Spleen (tissue), 11 donors: ENCODE data around the gene WWC1. TPM values are rescaled to one million over a fixed set of nuclear protein-coding genes. Genes with fewer than 3 reads are reported as not detected.

ENCODE experiments used
- DNase-seq: peaks from one replicate; pipeline ENCODE4 v3.0.0-alpha.2; 2020
- H3K27ac ChIP-seq, 8 donors: fragments of 200-600 bp; sonication (generic) in 7 of 8; 1 replicate in 4 of 8; 2 replicates in 4 of 8; pipeline versions ENCODE4 v1.5.0 to v1.8.0; 2016 to 2021; ENCODE audit warnings: inconsistent platforms in 4 of 8, mild to moderate bottlenecking in 4 of 8, moderate library complexity in 1 of 8
- H3K27me3 ChIP-seq, 7 donors: fragments of 200-600 bp; sonication (generic) in 6 of 7; replicated peaks in 1 of 7; 1 replicate in 4 of 7; 2 replicates in 3 of 7; pipeline versions ENCODE4 v1.5.0 to v1.8.0; 2016 to 2021; ENCODE audit warnings: inconsistent platforms in 3 of 7, mild to moderate bottlenecking in 1 of 7
- H3K36me3 ChIP-seq, 6 donors: fragments of 200-600 bp; sonication (generic) in 5 of 6; 1 replicate in 4 of 6; 2 replicates in 2 of 6; pipeline versions ENCODE4 v1.5.0 to v1.8.0; 2016 to 2021; ENCODE audit warnings: inconsistent platforms in 2 of 6
- H3K4me1 ChIP-seq, 6 donors: fragments of 200-600 bp; sonication (generic) in 5 of 6; 1 replicate in 3 of 6; 2 replicates in 3 of 6; pipeline versions ENCODE4 v1.5.0 to v1.8.0; 2016 to 2021; ENCODE audit warnings: inconsistent platforms in 3 of 6
- H3K4me3 ChIP-seq, 8 donors: fragments of 200-600 bp; sonication (generic) in 7 of 8; 1 replicate in 4 of 8; 2 replicates in 4 of 8; pipeline versions ENCODE4 v1.5.0 to v1.8.0; 2016 to 2021; ENCODE audit warnings: inconsistent platforms in 4 of 8, mild to moderate bottlenecking in 4 of 8, moderate library complexity in 2 of 8
- H3K9me3 ChIP-seq, 8 donors: fragments of 200-600 bp; sonication (generic) in 7 of 8; 1 replicate in 4 of 8; 2 replicates in 4 of 8; pipeline versions ENCODE4 v1.5.0 to v1.8.0; 2016 to 2021; ENCODE audit warnings: inconsistent platforms in 4 of 8
- CTCF ChIP-seq, 11 experiments: fragments of 200-600 bp in 7 of 11; fragments of 450-650 bp in 4 of 11; sonication (generic) in 4 of 11; IDR thresholded peaks in 8 of 11; conservative IDR thresholded peaks in 3 of 11; 1 replicate in 7 of 11; 2 replicates in 4 of 11; pipeline versions ENCODE4 v1.4.0 to v1.8.0; 2016 to 2021; ENCODE audit warnings: antibody characterized with exemption in 11 of 11, inconsistent platforms in 4 of 11, mild to moderate bottlenecking in 1 of 11
- POLR2A ChIP-seq, 3 donors: fragments of 450-650 bp; IDR thresholded peaks; one replicate each; pipeline ENCODE4 v1.5.1; 2017; ENCODE audit warnings: antibody characterized with exemption in 3 of 3, mild to moderate bottlenecking in 1 of 3
- POLR2AphosphoS5 ChIP-seq, 3 donors: sonication (generic); formaldehyde crosslinking; IDR thresholded peaks; one replicate each; pipeline ENCODE4 v1.5.1; 2017; ENCODE audit warnings: antibody characterized with exemption in 3 of 3
- WGBS, 5 donors: extraction: QIAGEN DNeasy Blood & Tissue Kit in 3 of 5; methylation state at CpG; one replicate each; pipeline versions ENCODE4 v1.1.5 to v1.1.7; 2013 to 2018; 5-methylcytosine and 5-hydroxymethylcytosine counted together
- intact Hi-C: fragments of 100-400 bp; cut with DNase I; formaldehyde crosslinking; loops from one replicate; pipeline ENCODE4 v1.15.0; 2023; ENCODE audit warnings: low total_unique reads
- polyA plus RNA-seq, 3 donors: library from polyadenylated mRNA; stranded (reverse); fragments of 200-250 nt; gene quantifications; one replicate each; pipeline ENCODE4 v1.2.1, GENCODE V29; 2013
- total RNA-seq, 7 donors: library from RNA; depleted of rRNA in 3 of 7; stranded (reverse); fragments of >200 nt in 3 of 7; fragmentation: NEBNext Ultra II Directional in 4 of 7; extraction: Animal tissue kit (Norgen Biotek cat#: 25700) in 4 of 7; gene quantifications; one replicate each; pipeline versions ENCODE4 v1.1.0 to v1.2.1, GENCODE V29; 2016 to 2021
- donor health status: healthy with polysubstance abuse.
- donor health status: DM: no; HTN: no; CAD: no; lungs with moderate emphysema.
- donor health status: DM: no; HTN: no; CAD: no.
- donor health status: Bipolar disorder and iron deficiency.
- donor health status: healthy.
- donor health status: DM: no; HTN: no; CAD: no.
- donor health status: DM: yes; HTN: yes; CAD: no.

Gene WWC1
- total and polyA plus RNA-seq, 10 donors: 0.60 to 5.4 (median 1.3) TPM

GRCh38 chr5:168324859-168325630 is 33.6 kb downstream of the WWC1 start:
- 64 to 74% (median 73%) methylated on average over 5 of the region's 5 CpGs for WGBS, 5 donors
- Histone ChIP-seq H3K4me1 (no peaks in the 10 kb centered on the region), H3K27me3 (peaks cover 0 to 28% (median 0%) of the 10 kb centered on the region in 7 donors), H3K27ac (no peak overlapping the region), H3K36me3 (no peaks in the 10 kb centered on the region), H3K4me3 (no peak overlapping the region), H3K9me3 (no peaks in the 10 kb centered on the region)
- intact Hi-C loops: no loop called here
- DNase-seq: peak; percentile 33
- TF ChIP-seq CTCF (IDR thresholded peaks at IDR 0.05 in 8 of 11, conservative IDR thresholded peaks at IDR 0.05 in 3 of 11) (no peak), POLR2A (IDR thresholded peaks at IDR 0.05) (no peak), POLR2AphosphoS5 (IDR thresholded peaks at IDR 0.05) (no peak)

GRCh38 chr5:168327019-168327421 is 35.6 kb downstream of the WWC1 start:
- H3K4me1 ChIP-seq: no peaks in the 10 kb centered on the region
- TF ChIP-seq POLR2AphosphoS5 (IDR thresholded peaks at IDR 0.05) (no peak), POLR2A (IDR thresholded peaks at IDR 0.05) (no peak), CTCF (IDR thresholded peaks at IDR 0.05 in 8 of 11, conservative IDR thresholded peaks at IDR 0.05 in 3 of 11) (no peak)
- no peaks in the 10 kb centered on the region for H3K9me3 ChIP-seq
- no peak overlapping the region for H3K27ac ChIP-seq
- DNase-seq: no peak
- intact Hi-C loops: no loop called here
- H3K36me3 ChIP-seq: no peaks in the 10 kb centered on the region
- H3K27me3 ChIP-seq: peaks cover 0 to 28% (median 0%) of the 10 kb centered on the region in 7 donors
- H3K4me3 ChIP-seq: no peak overlapping the region
- 82 to 97% (median 88%) methylated on average over 3 of the region's 3 CpGs for WGBS, 5 donors

GRCh38 chr5:168327451-168327850 is 36.0 kb downstream of the WWC1 start:
- 72 to 80% (median 77%) methylated on average over 2 of the region's 2 CpGs for WGBS, 5 donors
- no peaks in the 10 kb centered on the region for H3K4me1 ChIP-seq
- TF ChIP-seq CTCF (IDR thresholded peaks at IDR 0.05 in 8 of 11, conservative IDR thresholded peaks at IDR 0.05 in 3 of 11) (no peak), POLR2AphosphoS5 (IDR thresholded peaks at IDR 0.05) (no peak), POLR2A (IDR thresholded peaks at IDR 0.05) (no peak)
- no peaks in the 10 kb centered on the region for H3K9me3 ChIP-seq
- no peak overlapping the region for H3K4me3 ChIP-seq
- H3K27ac ChIP-seq: no peak overlapping the region
- intact Hi-C loops: no loop called here
- peaks cover 0 to 28% (median 0%) of the 10 kb centered on the region in 7 donors for H3K27me3 ChIP-seq
- H3K36me3 ChIP-seq: no peaks in the 10 kb centered on the region
- DNase-seq: no peak

- no peak for TF ChIP-seq POLR2A (IDR thresholded peaks at IDR 0.05)
- no peak for TF ChIP-seq POLR2AphosphoS5 (IDR thresholded peaks at IDR 0.05)
- no peak for TF ChIP-seq CTCF (IDR thresholded peaks at IDR 0.05 in 8 of 11, conservative IDR thresholded peaks at IDR 0.05 in 3 of 11)
- Histone ChIP-seq H3K4me3 (no peak overlapping the region), H3K36me3 (no peaks in the 10 kb centered on the region), H3K27me3 (peaks cover 0 to 28% (median 0%) of the 10 kb centered on the region in 7 donors), H3K27ac (no peak overlapping the region), H3K4me1 (no peaks in the 10 kb centered on the region), H3K9me3 (no peaks in the 10 kb centered on the region)
- intact Hi-C loops: no loop called here
- DNase-seq: peak; percentile 15
- WGBS, 5 donors: 83 to 93% (median 89%) methylated on average over 4 of the region's 4 CpGs
These were observed 36.5 kb downstream of the WWC1 start for GRCh38 chr5:168327994-168328393.
